ENCODE measurements around the gene ATG16L2. TPM values are rescaled to one million over a fixed set of nuclear protein-coding genes. Genes with fewer than 3 reads are reported as not detected.

The ATG16L2 gene
- total RNA-seq, 1 experiment from 2014 or later: 22.2 TPM

- TF ChIP-seq ATF6 (CRISPR knock-in tag; IDR thresholded peaks at IDR 0.05) (no peak), IRF1 (CRISPR knock-in tag; IDR thresholded peaks at IDR 0.05) (peak; percentile 79; the same call in 1 of the 2 replicates), FOXK1 (CRISPR knock-in tag; IDR thresholded peaks at IDR 0.05) (peak; percentile 54; the same call in 1 of the 2 replicates), ERG (CRISPR knock-in tag; IDR thresholded peaks at IDR 0.05) (no peak), SMAD3 (CRISPR knock-in tag; IDR thresholded peaks at IDR 0.05; ENCODE audit: borderline replicate concordance) (peak; percentile 61; the same call in 1 of the 2 replicates), ZNF121 (CRISPR knock-in tag; IDR thresholded peaks at IDR 0.05) (no peak), TCF7 (CRISPR knock-in tag; IDR thresholded peaks at IDR 0.05; ENCODE audit: low read depth) (no peak), ZNF317 (CRISPR knock-in tag; IDR thresholded peaks at IDR 0.05; ENCODE audit: borderline replicate concordance, low read depth) (no peak), CTCF (IDR thresholded peaks at IDR 0.05) (no peak), MXD4 (CRISPR knock-in tag; IDR thresholded peaks at IDR 0.05; ENCODE audit: borderline replicate concordance) (no peak), NR3C1 (CRISPR knock-in tag; conservative IDR thresholded peaks at IDR 0.05; ENCODE audit: low read depth) (no peak), CREB1 (CRISPR knock-in tag; IDR thresholded peaks at IDR 0.05) (no peak), SMAD4 (CRISPR knock-in tag; IDR thresholded peaks at IDR 0.05) (no peak), TEAD1 (CRISPR knock-in tag; IDR thresholded peaks at IDR 0.05) (peak; percentile 63), ZBTB21 (CRISPR knock-in tag; IDR thresholded peaks at IDR 0.05; ENCODE audit: borderline replicate concordance) (peak; percentile 45; the same call in 1 of the 2 replicates), ZNF425 (CRISPR knock-in tag; conservative IDR thresholded peaks at IDR 0.05) (no peak), GTF2I (CRISPR knock-in tag; conservative IDR thresholded peaks at IDR 0.05) (no peak), ZNF232 (CRISPR knock-in tag; IDR thresholded peaks at IDR 0.05) (peak; percentile 68; the same call in 1 of the 2 replicates), KAT7 (CRISPR knock-in tag; IDR thresholded peaks at IDR 0.05; ENCODE audit: borderline replicate concordance) (0 out of 2 replicates have a peak, but pooled peaks have one; percentile 19), EMX1 (CRISPR knock-in tag; IDR thresholded peaks at IDR 0.05) (no peak), TP53 (CRISPR knock-in tag; IDR thresholded peaks at IDR 0.05) (peak; percentile 70; the same call in 1 of the 2 replicates), ZNF671 (CRISPR knock-in tag; IDR thresholded peaks at IDR 0.05) (no peak), ELF4 (CRISPR knock-in tag; IDR thresholded peaks at IDR 0.05; ENCODE audit: low read depth) (no peak)
Measured at GRCh38 chr11:72821920-72822799, 7.9 kb downstream of the ATG16L2 start (continued).
